Keratinocyte (primary cell): Measurements from ENCODE around the gene ABLIM2. TPM values are rescaled to one million over a fixed set of nuclear protein-coding genes. Genes with fewer than 3 reads are reported as not detected.

ENCODE experiments used
- DNase-seq: peaks from one replicate; pipeline ENCODE4 v3.0.0-alpha.2; 2011; ENCODE audit warnings: low read depth, missing footprints, low spot score
- FAIRE-seq: peaks from 2 replicates; lab custom pipeline; 2011; peaks lifted over from hg19 to GRCh38; lab: Jason Lieb, UNC
- H2AFZ ChIP-seq: 2 replicates; pipeline ENCODE4 v1.6.0; 2012; ENCODE audit warnings: low read length, control low read depth, inconsistent platforms; ENCODE audit not compliant: control insufficient read depth
- H3K27ac ChIP-seq: 2 replicates; pipeline ENCODE4 v1.5.1; 2011; ENCODE audit warnings: low read length; ENCODE audit not compliant: control insufficient read depth, insufficient read depth
- H3K27me3 ChIP-seq: 3 replicates; pipeline ENCODE4 v1.6.0; 2011; ENCODE audit warnings: low read length; ENCODE audit not compliant: control insufficient read depth, insufficient read depth; ENCODE audit errors: extremely low read depth
- H3K36me3 ChIP-seq, 2 experiments: 2 replicates in 1 of 2; 3 replicates in 1 of 2; pipeline ENCODE4 v1.5.1; 2011; ENCODE audit warnings: low read length in 2 of 2, mild to moderate bottlenecking in 1 of 2; ENCODE audit not compliant: control insufficient read depth in 2 of 2, insufficient read depth in 2 of 2; ENCODE audit errors: extremely low read depth in 1 of 2
- H3K4me1 ChIP-seq: 3 replicates; pipeline ENCODE4 v1.5.1; 2011; ENCODE audit warnings: low read length; ENCODE audit not compliant: control insufficient read depth, insufficient read depth; ENCODE audit errors: extremely low read depth
- H3K4me2 ChIP-seq: 3 replicates; pipeline ENCODE4 v1.6.0; 2011; ENCODE audit warnings: low read depth, low read length; ENCODE audit not compliant: control insufficient read depth, insufficient read depth; ENCODE audit errors: extremely low read depth
- H3K4me3 ChIP-seq, 3 experiments: fragments of 200-600 bp in 1 of 3; sonication (generic) in 1 of 3; 2 replicates in 2 of 3; 3 replicates in 1 of 3; pipeline ENCODE4 v1.5.1; 2011 to 2016; ENCODE audit warnings: low read length in 3 of 3, mild to moderate bottlenecking in 3 of 3, control low read depth in 2 of 3, inconsistent platforms in 1 of 3, low read depth in 1 of 3, mixed read lengths in 1 of 3, mixed run types in 1 of 3, moderate library complexity in 1 of 3; ENCODE audit not compliant: control insufficient read depth in 2 of 3, insufficient read depth in 2 of 3; ENCODE audit errors: extremely low read depth in 1 of 3
- H3K79me2 ChIP-seq: 2 replicates; pipeline ENCODE4 v1.6.0; 2012; ENCODE audit warnings: low read length; ENCODE audit not compliant: control insufficient read depth, insufficient read depth
- H3K9ac ChIP-seq: 3 replicates; pipeline ENCODE4 v1.6.0; 2011; ENCODE audit warnings: low read length; ENCODE audit not compliant: control insufficient read depth, insufficient read depth; ENCODE audit errors: extremely low read depth
- H3K9me1 ChIP-seq: 3 replicates; pipeline ENCODE4 v1.6.0; 2011; ENCODE audit warnings: low read length; ENCODE audit not compliant: control insufficient read depth, insufficient read depth; ENCODE audit errors: extremely low read depth
- H3K9me3 ChIP-seq: 2 replicates; pipeline ENCODE4 v1.5.1; 2012; ENCODE audit warnings: low read depth, low read length; ENCODE audit not compliant: control insufficient read depth
- H4K20me1 ChIP-seq: 3 replicates; pipeline ENCODE4 v1.6.0; 2011; ENCODE audit warnings: low read length; ENCODE audit not compliant: control insufficient read depth, insufficient read depth; ENCODE audit errors: extremely low read depth
- CTCF ChIP-seq, 3 experiments: IDR thresholded peaks in 1 of 3; conservative IDR thresholded peaks in 1 of 3; optimal IDR thresholded peaks in 1 of 3; 2 replicates in 2 of 3; 3 replicates in 1 of 3; pipeline versions ENCODE3 to v1.5.1; 2011; ENCODE audit warnings: low read length in 3 of 3, mild to moderate bottlenecking in 3 of 3, moderate library complexity in 2 of 3, control low read depth in 1 of 3, inconsistent platforms in 1 of 3; ENCODE audit not compliant: insufficient read depth in 2 of 3; ENCODE audit errors: extremely low read depth in 1 of 3
- EZH2 ChIP-seq: IDR thresholded peaks from one replicate; pipeline ENCODE4 v1.6.1; 2012; ENCODE audit warnings: inconsistent platforms, mild to moderate bottlenecking, low read length, moderate library complexity
- dilution Hi-C: fragments of 300-500 bp; cut with MboI; formaldehyde crosslinking; loops from one replicate; pipeline ENCODE4 v1.7.0; 2020; ENCODE audit warnings: low sequenced_read_pairs; ENCODE audit not compliant: extremely low pct_ligation_motif_present
- polyA plus RNA-seq, 5 experiments: library from polyadenylated mRNA; depleted of rRNA in 3 of 5; stranded (reverse) in 3 of 5; stranded (forward) in 1 of 5; unstranded in 1 of 5; fragments of >200 nt; gene quantifications; 1 replicate in 1 of 5; 2 replicates in 3 of 5; 3 replicates in 1 of 5; pipeline versions ENCODE4 v1.2.1 to v1.2.3, GENCODE V29; 2011 to 2012; ENCODE audit warnings: missing spikeins in 2 of 5, low read depth in 1 of 5, low replicate concordance in 1 of 5

ABLIM2 gene
- polyA plus RNA-seq, 1 donor (not counting 4 experiments of a cell fraction or from before 2014, with no cell fraction given), result 0.94 TPM

- Histone ChIP-seq H3K4me2 (no peak overlapping the region), H3K79me2 (no peaks in the 10 kb centered on the region), H3K36me3 (no peaks in the 10 kb centered on the region), H3K9me3 (no peaks in the 10 kb centered on the region), H3K27ac (no peak overlapping the region), H3K9me1 (no peaks in the 10 kb centered on the region), H3K4me3 (no peak overlapping the region), H3K9ac (no peak overlapping the region), H3K27me3 (peaks cover 31% of the 10 kb centered on the region), H2AFZ (no peak overlapping the region), H4K20me1 (no peaks in the 10 kb centered on the region), H3K4me1 (no peaks in the 10 kb centered on the region)
- dilution Hi-C loops, result no loop called here
- no peak for TF ChIP-seq CTCF (optimal IDR thresholded peaks at IDR 0.05 in 1 of 3, IDR thresholded peaks at IDR 0.05 in 1 of 3, conservative IDR thresholded peaks at IDR 0.05 in 1 of 3; ENCODE audit: extremely low read depth in 1 of 3, insufficient read depth in 2 of 3, low read length in 3 of 3)
- no peak for TF ChIP-seq EZH2
- FAIRE-seq, result no peak
- DNase-seq, result no peak
Measured at GRCh38 chr4:8147231-8147970, 11.2 kb downstream of the ABLIM2 start.

- dilution Hi-C loops, result no loop called here
- no peak for FAIRE-seq
Measured at GRCh38 chr4:8146157-8146556, 12.5 kb downstream of the ABLIM2 start.

More at GRCh38 chr4:8146157-8146556, 12.5 kb downstream of the ABLIM2 start:
- Histone ChIP-seq H3K4me1 (no peaks in the 10 kb centered on the region), H3K4me3 (no peak overlapping the region), H3K36me3 (no peaks in the 10 kb centered on the region), H3K9ac (no peak overlapping the region), H3K79me2 (no peaks in the 10 kb centered on the region), H3K9me3 (no peaks in the 10 kb centered on the region), H4K20me1 (no peaks in the 10 kb centered on the region), H3K27ac (no peak overlapping the region), H3K27me3 (peaks cover 31% of the 10 kb centered on the region), H2AFZ (no peak overlapping the region), H3K4me2 (no peak overlapping the region), H3K9me1 (no peaks in the 10 kb centered on the region)
- no peak for TF ChIP-seq CTCF (optimal IDR thresholded peaks at IDR 0.05 in 1 of 3, IDR thresholded peaks at IDR 0.05 in 1 of 3, conservative IDR thresholded peaks at IDR 0.05 in 1 of 3; ENCODE audit: extremely low read depth in 1 of 3, insufficient read depth in 2 of 3, low read length in 3 of 3)
- no peak for TF ChIP-seq EZH2
- no peak for DNase-seq
